Stimulated activated CD8-positive, alpha-beta memory T cell treated with anti-CD3 and anti-CD28 coated beads, Interleukin-12 subunit alpha, Interleukin-12 subunit beta, amount 100 ng/mL, for 1 hour (primary cell): ENCODE data around the gene RPS23.

Experiments used
- DNase-seq: peaks from one replicate; pipeline ENCODE4 v3.0.0-alpha.2; 2020; ENCODE audit warnings: low read depth

Gene RPS23

GRCh38 chr5:82244151-82244550 is 34.0 kb downstream of the RPS23 start:
- no peak for DNase-seq

- no peak for DNase-seq
These were observed 43.3 kb downstream of the RPS23 start for GRCh38 chr5:82234885-82235284.

GRCh38 chr5:82225525-82226172 is 52.5 kb downstream of the RPS23 start:
- DNase-seq: peak; percentile 33
